Endothelial cell of umbilical vein (primary cell): ENCODE results near the gene DYRK1A. TPM values are rescaled to one million over a fixed set of nuclear protein-coding genes. Genes with fewer than 3 reads are reported as not detected.

Experiments
- BruUV-seq: library from RNA; stranded (reverse); fragments of 400-500 nt; replicated peaks from 2 replicates; lab custom pipeline; 2021; lab: Mats Ljungman, UMichigan
- CTCF ChIA-PET: fragments of 300-600, 350-600 bp; sonication (Branson Sonifier 250); formaldehyde crosslinking; loops from one replicate; lab custom pipeline; 2021; ENCODE audit warnings: antibody characterized with exemption, inconsistent platforms; lab: Charles Lee
- POLR2A ChIA-PET: fragments of 300-600, 350-600 bp; sonication (Branson Sonifier 250); formaldehyde crosslinking; loops from one replicate; lab custom pipeline; 2021; ENCODE audit warnings: antibody characterized with exemption, inconsistent platforms; lab: Charles Lee
- DNase-seq: peaks from one replicate; pipeline ENCODE4 v3.0.0-alpha.2; 2011; ENCODE audit warnings: low read depth, low spot score
- FAIRE-seq: peaks from 2 replicates; lab custom pipeline; 2011; peaks lifted over from hg19 to GRCh38; lab: Jason Lieb, UNC
- H2AFZ ChIP-seq: 2 replicates; pipeline ENCODE4 v1.6.0; 2012; ENCODE audit warnings: low read depth, low read length, control low read depth, inconsistent platforms
- H3K27ac ChIP-seq: 2 replicates; pipeline ENCODE4 v1.5.1; 2011; ENCODE audit warnings: low read depth, mild to moderate bottlenecking, control low read depth, low read length, moderate library complexity; ENCODE audit not compliant: insufficient read depth
- H3K27me3 ChIP-seq, 2 experiments: 2 replicates each; pipeline versions ENCODE4 v1.6.0 to v1.6.1; 2011; ENCODE audit warnings: low read length in 2 of 2, mixed read lengths in 1 of 2; ENCODE audit not compliant: control insufficient read depth in 2 of 2, insufficient read depth in 2 of 2
- H3K36me3 ChIP-seq, 2 experiments: 2 replicates in 1 of 2; 3 replicates in 1 of 2; pipeline ENCODE4 v1.5.1; 2011; ENCODE audit warnings: low read length in 2 of 2, mild to moderate bottlenecking in 1 of 2, moderate library complexity in 1 of 2; ENCODE audit not compliant: control insufficient read depth in 2 of 2, insufficient read depth in 2 of 2; ENCODE audit errors: extremely low read depth in 1 of 2
- H3K4me1 ChIP-seq: 3 replicates; pipeline ENCODE4 v1.5.1; 2011; ENCODE audit warnings: mild to moderate bottlenecking, low read length; ENCODE audit not compliant: control insufficient read depth, insufficient read depth; ENCODE audit errors: extremely low read depth
- H3K4me2 ChIP-seq: 2 replicates; pipeline ENCODE4 v1.6.1; 2011; ENCODE audit warnings: low read length, control low read depth, mixed read lengths; ENCODE audit not compliant: insufficient read depth
- H3K4me3 ChIP-seq, 3 experiments: fragments of 200-600 bp in 1 of 3; sonication (generic), shearing (Covaris generic) in 1 of 3; replicated peaks in 1 of 3; 2 replicates each; pipeline ENCODE4 v1.5.1; 2011 to 2016; ENCODE audit warnings: control low read depth in 3 of 3, low read length in 3 of 3, mild to moderate bottlenecking in 2 of 3, inconsistent platforms in 1 of 3, low read depth in 1 of 3, moderate library complexity in 1 of 3; ENCODE audit not compliant: insufficient read depth in 1 of 3
- H3K79me2 ChIP-seq: 2 replicates; pipeline ENCODE4 v1.6.0; 2012; ENCODE audit warnings: low read length, inconsistent platforms; ENCODE audit not compliant: control insufficient read depth, insufficient read depth
- H3K9ac ChIP-seq: replicated peaks from 2 replicates; pipeline ENCODE3; 2011; ENCODE audit warnings: low read length, control low read depth; ENCODE audit not compliant: insufficient read depth; ENCODE audit errors: extremely low read depth
- H3K9me1 ChIP-seq: replicated peaks from 3 replicates; pipeline ENCODE4 v1.6.0; 2011; ENCODE audit warnings: mild to moderate bottlenecking, low read length; ENCODE audit not compliant: control insufficient read depth, insufficient read depth; ENCODE audit errors: extremely low read depth
- H3K9me3 ChIP-seq: replicated peaks from 2 replicates; pipeline ENCODE4 v1.5.1; 2012; ENCODE audit warnings: low read length, inconsistent platforms; ENCODE audit not compliant: control insufficient read depth, insufficient read depth
- H4K20me1 ChIP-seq: replicated peaks from 2 replicates; pipeline ENCODE3; 2011; ENCODE audit warnings: mild to moderate bottlenecking, low read length; ENCODE audit not compliant: control insufficient read depth, insufficient read depth; ENCODE audit errors: extremely low read depth
- EZH2 ChIP-seq: IDR thresholded peaks from 2 replicates; pipeline ENCODE4 v1.6.1; 2012; ENCODE audit warnings: borderline replicate concordance, low read depth, mild to moderate bottlenecking, moderate library complexity, low read length, inconsistent platforms; ENCODE audit not compliant: severe bottlenecking
- FOS ChIP-seq: IDR thresholded peaks from 2 replicates; pipeline ENCODE4 v1.6.1; 2011; ENCODE audit warnings: mild to moderate bottlenecking, low read length, moderate library complexity, borderline replicate concordance; ENCODE audit not compliant: insufficient read depth
- GATA2 ChIP-seq: IDR thresholded peaks from 2 replicates; pipeline ENCODE4 v1.7.0; 2011; ENCODE audit warnings: low read depth, mild to moderate bottlenecking, moderate library complexity, mixed read lengths, low read length; ENCODE audit not compliant: insufficient read length, insufficient read depth
- JUN ChIP-seq: IDR thresholded peaks from 2 replicates; pipeline ENCODE4 v1.6.1; 2011; ENCODE audit warnings: borderline replicate concordance, low read depth; ENCODE audit not compliant: insufficient read length, insufficient read depth
- MYC ChIP-seq: IDR thresholded peaks from one replicate; pipeline ENCODE4 v1.6.1; 2011; ENCODE audit warnings: mild to moderate bottlenecking, low read depth, low read length
- POLR2A ChIP-seq: IDR thresholded peaks from 2 replicates; pipeline ENCODE4 v1.6.1; 2012; ENCODE audit warnings: low read depth, mild to moderate bottlenecking, control low read depth, low read length
- POLR2AphosphoS5 ChIP-seq: IDR thresholded peaks from 2 replicates; pipeline ENCODE4 v1.6.1; 2012; ENCODE audit warnings: low read depth, mild to moderate bottlenecking, control low read depth, low read length, moderate library complexity; ENCODE audit not compliant: insufficient read depth
- dilution Hi-C: fragments of 300-500 bp; cut with MboI; formaldehyde crosslinking; loops from one replicate; pipeline ENCODE4 v1.15.0; 2019; ENCODE audit warnings: low sequenced_read_pairs; ENCODE audit not compliant: extremely low pct_ligation_motif_present
- intact Hi-C: fragments of 100-400 bp; cut with micrococcal nuclease; formaldehyde crosslinking; loops from one replicate; pipeline ENCODE4 v1.10.0; 2022
- polyA plus RNA-seq, 4 experiments: library from polyadenylated mRNA; depleted of rRNA in 3 of 4; stranded (reverse) in 3 of 4; unstranded in 1 of 4; fragments of >200 nt; gene quantifications; 2 replicates each; pipeline versions ENCODE4 v1.2.1 to v1.2.3, GENCODE V29; 2011 to 2012; ENCODE audit warnings: missing spikeins in 1 of 4
- total RNA-seq: library from RNA; stranded (reverse); gene quantifications from 2 replicates; pipeline ENCODE4 v1.2.3, GENCODE V29; 2021
- TF ChIP-seq, protein P1 (sequence below): IDR thresholded peaks from 2 replicates; pipeline ENCODE4 v1.6.1; 2011; ENCODE audit not compliant: insufficient read depth, insufficient read length
- TF ChIP-seq, protein P2 (sequence below), 2 donors: IDR thresholded peaks; 1 replicate in 1 of 2; 2 replicates in 1 of 2; pipeline ENCODE4 v1.5.1; 2011; ENCODE audit warnings: low read length in 2 of 2, mild to moderate bottlenecking in 2 of 2, moderate library complexity in 2 of 2, control low read depth in 1 of 2, inconsistent platforms in 1 of 2, low read depth in 1 of 2; ENCODE audit not compliant: insufficient read depth in 1 of 2; ENCODE audit errors: extremely low read depth in 1 of 2

The DYRK1A gene
- total and polyA plus RNA-seq, 2 donors (not counting 3 experiments of a cell fraction or from before 2014, with no cell fraction given), result 51.8 to 53.7 TPM

DNA sequence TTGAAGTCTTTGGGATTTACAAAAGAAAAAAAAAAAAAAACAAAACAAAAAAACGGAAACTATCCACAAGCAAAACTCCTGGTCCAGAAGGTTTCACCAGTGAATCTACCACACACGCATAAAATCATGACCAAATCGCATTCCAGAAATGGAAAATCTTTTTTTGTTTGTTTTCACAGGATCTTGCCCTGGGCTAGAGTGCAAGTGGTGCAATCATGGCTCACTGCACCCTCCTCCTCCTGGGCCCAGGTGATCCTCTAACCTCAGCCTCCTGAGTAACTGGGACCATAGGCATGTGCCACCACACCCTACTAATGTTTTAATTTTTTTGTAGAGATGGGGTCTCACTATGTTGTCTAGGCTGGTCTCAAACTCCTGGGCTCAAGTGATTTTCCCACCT lies 100.5 kb downstream of the DYRK1A start:
- POLR2A ChIA-PET, result no interaction called here
- no peak for FAIRE-seq

More for the DNA sequence above, 100.5 kb downstream of the DYRK1A start:
- Histone ChIP-seq H3K27ac (no peak overlapping the region), H3K9me3 (no peaks in the 10 kb centered on the region), H3K4me3 (no peak overlapping the region), H3K79me2 (peaks cover 97% of the 10 kb centered on the region), H3K9ac (no peak overlapping the region), H3K9me1 (peaks cover 3% of the 10 kb centered on the region), H4K20me1 (peaks cover 11% of the 10 kb centered on the region), H3K36me3 (no peaks in the 10 kb centered on the region), H2AFZ (no peak overlapping the region), H3K4me1 (peaks cover 7% of the 10 kb centered on the region), H3K27me3 (no peaks in the 10 kb centered on the region), H3K4me2 (no peak overlapping the region)
- CTCF ChIA-PET, result interaction anchor here (0.6 kb wide), 1 partner anchor 208 kb away, joined by 3 read pairs; no protein-coding TSS in a partner anchor
- TF ChIP-seq, protein P1, sequence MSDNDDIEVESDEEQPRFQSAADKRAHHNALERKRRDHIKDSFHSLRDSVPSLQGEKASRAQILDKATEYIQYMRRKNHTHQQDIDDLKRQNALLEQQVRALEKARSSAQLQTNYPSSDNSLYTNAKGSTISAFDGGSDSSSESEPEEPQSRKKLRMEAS, result no peak
- no peak for TF ChIP-seq POLR2AphosphoS5
- TF ChIP-seq, protein P2, sequence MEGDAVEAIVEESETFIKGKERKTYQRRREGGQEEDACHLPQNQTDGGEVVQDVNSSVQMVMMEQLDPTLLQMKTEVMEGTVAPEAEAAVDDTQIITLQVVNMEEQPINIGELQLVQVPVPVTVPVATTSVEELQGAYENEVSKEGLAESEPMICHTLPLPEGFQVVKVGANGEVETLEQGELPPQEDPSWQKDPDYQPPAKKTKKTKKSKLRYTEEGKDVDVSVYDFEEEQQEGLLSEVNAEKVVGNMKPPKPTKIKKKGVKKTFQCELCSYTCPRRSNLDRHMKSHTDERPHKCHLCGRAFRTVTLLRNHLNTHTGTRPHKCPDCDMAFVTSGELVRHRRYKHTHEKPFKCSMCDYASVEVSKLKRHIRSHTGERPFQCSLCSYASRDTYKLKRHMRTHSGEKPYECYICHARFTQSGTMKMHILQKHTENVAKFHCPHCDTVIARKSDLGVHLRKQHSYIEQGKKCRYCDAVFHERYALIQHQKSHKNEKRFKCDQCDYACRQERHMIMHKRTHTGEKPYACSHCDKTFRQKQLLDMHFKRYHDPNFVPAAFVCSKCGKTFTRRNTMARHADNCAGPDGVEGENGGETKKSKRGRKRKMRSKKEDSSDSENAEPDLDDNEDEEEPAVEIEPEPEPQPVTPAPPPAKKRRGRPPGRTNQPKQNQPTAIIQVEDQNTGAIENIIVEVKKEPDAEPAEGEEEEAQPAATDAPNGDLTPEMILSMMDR (IDR thresholded peaks at IDR 0.05; ENCODE audit: extremely low read depth in 1 of 2, insufficient read depth in 1 of 2, low read depth in 1 of 2, low read length in 2 of 2), result no peak
- TF ChIP-seq POLR2A, result no peak
- no peak for TF ChIP-seq JUN
- TF ChIP-seq EZH2, result no peak
- no peak for TF ChIP-seq FOS
- TF ChIP-seq GATA2, result no peak
- no peak for TF ChIP-seq MYC
- DNase-seq, result no peak
- dilution Hi-C loops, result no loop called here
- no TSS peak for BruUV-seq
- intact Hi-C loops, result loop anchor here (10.0 kb wide), 1 partner anchor 178 kb away; no protein-coding TSS in a partner anchor
